Transverse colon (tissue), 4 donors: ENCODE results near the gene CDK4.

ENCODE experiments used
- EP300 ChIP-seq: sonication (generic); formaldehyde crosslinking; IDR thresholded peaks from one replicate; pipeline ENCODE4 v1.6.1; 2017; ENCODE audit warnings: antibody characterized with exemption, low read depth
- POLR2A ChIP-seq: fragments of 450-650 bp; IDR thresholded peaks from one replicate; pipeline ENCODE4 v1.6.1; 2016; ENCODE audit warnings: antibody characterized with exemption, mild to moderate bottlenecking, moderate library complexity
- POLR2AphosphoS5 ChIP-seq, 3 donors: sonication (generic); formaldehyde crosslinking; IDR thresholded peaks; one replicate each; pipeline ENCODE4 v1.6.1; 2016; ENCODE audit warnings: antibody characterized with exemption in 3 of 3
- TF ChIP-seq, protein P1 (sequence below), 5 experiments: fragments of 200-600 bp in 3 of 5; fragments of 450-650 bp in 2 of 5; sonication (generic) in 3 of 5; IDR thresholded peaks; 1 replicate in 2 of 5; 2 replicates in 3 of 5; pipeline ENCODE4 v1.5.1; 2016 to 2017; ENCODE audit warnings: antibody characterized with exemption in 5 of 5, inconsistent platforms in 3 of 5, mild to moderate bottlenecking in 2 of 5, moderate library complexity in 1 of 5

- TF ChIP-seq POLR2AphosphoS5 (IDR thresholded peaks at IDR 0.05) (no peak), POLR2A (no peak), EP300 (no peak)
- TF ChIP-seq, protein P1, sequence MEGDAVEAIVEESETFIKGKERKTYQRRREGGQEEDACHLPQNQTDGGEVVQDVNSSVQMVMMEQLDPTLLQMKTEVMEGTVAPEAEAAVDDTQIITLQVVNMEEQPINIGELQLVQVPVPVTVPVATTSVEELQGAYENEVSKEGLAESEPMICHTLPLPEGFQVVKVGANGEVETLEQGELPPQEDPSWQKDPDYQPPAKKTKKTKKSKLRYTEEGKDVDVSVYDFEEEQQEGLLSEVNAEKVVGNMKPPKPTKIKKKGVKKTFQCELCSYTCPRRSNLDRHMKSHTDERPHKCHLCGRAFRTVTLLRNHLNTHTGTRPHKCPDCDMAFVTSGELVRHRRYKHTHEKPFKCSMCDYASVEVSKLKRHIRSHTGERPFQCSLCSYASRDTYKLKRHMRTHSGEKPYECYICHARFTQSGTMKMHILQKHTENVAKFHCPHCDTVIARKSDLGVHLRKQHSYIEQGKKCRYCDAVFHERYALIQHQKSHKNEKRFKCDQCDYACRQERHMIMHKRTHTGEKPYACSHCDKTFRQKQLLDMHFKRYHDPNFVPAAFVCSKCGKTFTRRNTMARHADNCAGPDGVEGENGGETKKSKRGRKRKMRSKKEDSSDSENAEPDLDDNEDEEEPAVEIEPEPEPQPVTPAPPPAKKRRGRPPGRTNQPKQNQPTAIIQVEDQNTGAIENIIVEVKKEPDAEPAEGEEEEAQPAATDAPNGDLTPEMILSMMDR (IDR thresholded peaks at IDR 0.05): no peak
These were observed 6.6 kb upstream of the CDK4 start for GRCh38 chr12:57758552-57759359.
